Type B pancreatic cell (in vitro differentiated cells): Measurements from ENCODE around the gene ATP5F1D. TPM values are rescaled to one million over a fixed set of nuclear protein-coding genes. Genes with fewer than 3 reads are reported as not detected.

Source experiments
- DNase-seq: peaks from one replicate; pipeline ENCODE4 v3.0.0; 2021; ENCODE audit warnings: mixed read lengths; ENCODE audit not compliant: unreplicated experiment; ENCODE audit errors: extremely low spot score
- H3K27ac Mint-ChIP-seq: 2 replicates; pipeline ENCODE4 v1.8.0; 2021; ENCODE audit warnings: mild to moderate bottlenecking, mixed read lengths
- H3K27me3 Mint-ChIP-seq: 2 replicates; pipeline ENCODE4 v1.8.0; 2021; ENCODE audit warnings: mixed read lengths
- H3K36me3 Mint-ChIP-seq: 2 replicates; pipeline ENCODE4 v1.8.0; 2021; ENCODE audit warnings: mixed read lengths
- H3K4me1 Mint-ChIP-seq: one replicate; pipeline ENCODE4 v1.8.0; 2021; ENCODE audit warnings: mixed read lengths; ENCODE audit not compliant: unreplicated experiment
- H3K4me3 Mint-ChIP-seq: 2 replicates; pipeline ENCODE4 v1.8.0; 2021; ENCODE audit warnings: mild to moderate bottlenecking, mixed read lengths
- H3K9me3 Mint-ChIP-seq: 2 replicates; pipeline ENCODE4 v1.8.0; 2021; ENCODE audit warnings: mixed read lengths
- total RNA-seq: library from RNA; stranded (reverse); gene quantifications from 2 replicates; pipeline ENCODE4 v1.2.1, GENCODE V29; 2021; ENCODE audit warnings: low replicate concordance
- TF ChIP-seq, protein P1 (sequence below): fragments of 200-600 bp; sonication (generic); conservative IDR thresholded peaks from 2 replicates; pipeline ENCODE4 v1.5.0; 2021; ENCODE audit warnings: antibody characterized with exemption, mild to moderate bottlenecking

The ATP5F1D gene
- total RNA-seq, 1 donor from 2014 or later, result 165 TPM

DNA sequence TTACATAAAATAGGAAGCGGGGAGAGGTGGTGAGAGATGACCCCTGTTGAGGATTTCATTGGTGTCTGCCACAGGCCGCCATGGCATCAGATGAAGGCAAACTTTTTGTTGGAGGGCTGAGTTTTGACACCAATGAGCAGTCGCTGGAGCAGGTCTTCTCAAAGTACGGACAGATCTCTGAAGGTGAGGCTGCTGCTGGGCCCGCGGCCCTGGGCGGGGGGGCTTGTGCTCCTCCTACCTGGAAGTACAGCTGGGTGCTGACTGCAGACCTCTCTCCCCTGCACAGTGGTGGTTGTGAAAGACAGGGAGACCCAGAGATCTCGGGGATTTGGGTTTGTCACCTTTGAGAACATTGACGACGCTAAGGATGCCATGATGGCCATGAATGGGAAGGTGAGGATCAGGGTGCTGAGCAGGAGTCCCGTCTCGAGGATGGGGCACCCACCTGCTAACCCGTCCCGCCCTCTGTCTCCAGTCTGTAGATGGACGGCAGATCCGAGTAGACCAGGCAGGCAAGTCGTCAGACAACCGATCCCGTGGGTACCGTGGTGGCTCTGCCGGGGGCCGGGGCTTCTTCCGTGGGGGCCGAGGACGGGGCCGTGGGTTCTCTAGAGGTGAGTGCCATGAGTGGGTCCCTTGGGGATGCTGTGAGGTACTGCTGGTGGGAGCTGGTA lies 29.4 kb downstream of the ATP5F1D start:
- Mint-ChIP-seq H3K4me3 (peak overlapping the region; percentile 89), H3K27me3 (peaks cover 3% of the 10 kb centered on the region), H3K36me3 (peaks cover 17% of the 10 kb centered on the region), H3K27ac (peak overlapping the region; percentile 90), H3K4me1 (peaks cover 32% of the 10 kb centered on the region), H3K9me3 (no peaks in the 10 kb centered on the region)
- TF ChIP-seq, protein P1, sequence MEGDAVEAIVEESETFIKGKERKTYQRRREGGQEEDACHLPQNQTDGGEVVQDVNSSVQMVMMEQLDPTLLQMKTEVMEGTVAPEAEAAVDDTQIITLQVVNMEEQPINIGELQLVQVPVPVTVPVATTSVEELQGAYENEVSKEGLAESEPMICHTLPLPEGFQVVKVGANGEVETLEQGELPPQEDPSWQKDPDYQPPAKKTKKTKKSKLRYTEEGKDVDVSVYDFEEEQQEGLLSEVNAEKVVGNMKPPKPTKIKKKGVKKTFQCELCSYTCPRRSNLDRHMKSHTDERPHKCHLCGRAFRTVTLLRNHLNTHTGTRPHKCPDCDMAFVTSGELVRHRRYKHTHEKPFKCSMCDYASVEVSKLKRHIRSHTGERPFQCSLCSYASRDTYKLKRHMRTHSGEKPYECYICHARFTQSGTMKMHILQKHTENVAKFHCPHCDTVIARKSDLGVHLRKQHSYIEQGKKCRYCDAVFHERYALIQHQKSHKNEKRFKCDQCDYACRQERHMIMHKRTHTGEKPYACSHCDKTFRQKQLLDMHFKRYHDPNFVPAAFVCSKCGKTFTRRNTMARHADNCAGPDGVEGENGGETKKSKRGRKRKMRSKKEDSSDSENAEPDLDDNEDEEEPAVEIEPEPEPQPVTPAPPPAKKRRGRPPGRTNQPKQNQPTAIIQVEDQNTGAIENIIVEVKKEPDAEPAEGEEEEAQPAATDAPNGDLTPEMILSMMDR, result no peak
- no peak for DNase-seq

DNA sequence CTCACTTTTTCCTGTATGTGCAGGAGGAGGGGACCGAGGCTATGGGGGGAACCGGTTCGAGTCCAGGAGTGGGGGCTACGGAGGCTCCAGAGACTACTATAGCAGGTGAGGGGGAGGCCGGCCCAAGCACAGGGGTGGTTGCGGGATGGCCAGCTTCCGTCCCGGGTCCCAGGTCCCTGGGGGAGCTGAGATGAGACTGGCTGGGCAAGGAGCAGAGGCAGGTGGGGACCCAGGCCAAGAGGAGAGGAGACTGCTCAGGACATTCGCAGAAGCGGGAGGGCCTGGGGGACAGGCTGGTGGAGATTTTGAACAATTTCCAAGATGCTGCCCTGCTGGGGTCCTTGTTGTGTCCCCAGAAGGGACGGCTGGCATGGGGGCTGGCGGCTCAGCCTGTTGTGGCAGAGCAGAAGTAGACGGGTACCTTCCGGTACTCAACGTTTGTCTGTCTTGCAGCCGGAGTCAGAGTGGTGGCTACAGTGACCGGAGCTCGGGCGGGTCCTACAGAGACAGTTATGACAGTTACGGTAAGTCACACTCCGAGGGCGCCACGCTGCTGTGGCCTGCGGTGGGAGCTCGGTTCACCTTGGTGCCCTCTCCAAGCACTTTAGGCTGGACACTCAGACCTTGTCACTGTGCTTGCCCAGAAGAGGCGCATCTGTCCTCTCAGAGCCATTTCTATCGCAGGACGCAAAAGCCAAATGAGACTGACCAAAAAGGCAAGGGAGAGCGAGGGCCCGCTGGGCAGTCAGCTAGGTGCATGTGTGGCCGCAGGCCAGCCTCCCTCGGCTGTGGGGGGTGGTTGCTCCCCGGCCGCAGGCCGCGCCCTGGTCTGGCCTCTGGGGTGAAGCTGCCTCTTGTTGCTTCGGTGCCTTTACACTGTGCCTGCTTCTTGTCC lies 30.2 kb downstream of the ATP5F1D start:
- Mint-ChIP-seq H3K36me3 (peaks cover 17% of the 10 kb centered on the region), H3K9me3 (no peaks in the 10 kb centered on the region)

DNA sequence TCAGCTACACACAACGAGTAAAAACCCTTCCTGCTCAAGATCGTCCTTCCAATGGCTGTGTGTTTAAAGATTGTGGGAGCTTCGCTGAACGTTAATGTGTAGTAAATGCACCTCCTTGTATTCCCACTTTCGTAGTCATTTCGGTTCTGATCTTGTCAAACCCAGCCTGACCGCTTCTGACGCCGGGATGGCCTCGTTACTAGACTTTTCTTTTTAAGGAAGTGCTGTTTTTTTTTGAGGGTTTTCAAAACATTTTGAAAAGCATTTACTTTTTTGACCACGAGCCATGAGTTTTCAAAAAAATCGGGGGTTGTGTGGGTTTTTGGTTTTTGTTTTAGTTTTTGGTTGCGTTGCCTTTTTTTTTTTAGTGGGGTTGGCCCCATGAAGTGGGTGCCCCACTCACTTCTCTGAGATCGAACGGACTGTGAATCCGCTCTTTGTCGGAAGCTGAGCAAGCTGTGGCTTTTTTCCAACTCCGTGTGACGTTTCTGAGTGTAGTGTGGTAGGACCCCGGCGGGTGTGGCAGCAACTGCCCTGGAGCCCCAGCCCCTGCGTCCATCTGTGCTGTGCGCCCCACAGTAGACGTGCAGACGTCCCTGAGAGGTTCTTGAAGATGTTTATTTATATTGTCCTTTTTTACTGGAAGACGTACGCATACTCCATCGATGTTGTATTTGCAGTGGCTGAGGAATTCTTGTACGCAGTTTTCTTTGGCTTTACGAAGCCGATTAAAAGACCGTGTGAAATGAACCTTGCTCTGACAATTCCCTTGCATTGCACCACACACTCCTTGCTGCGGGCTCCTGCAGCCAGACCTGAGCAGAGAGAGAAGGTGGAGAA lies 31.1 kb downstream of the ATP5F1D start:
- no peak for DNase-seq
- Mint-ChIP-seq H3K4me3 (peak overlapping the region; percentile 76), H3K9me3 (no peaks in the 10 kb centered on the region), H3K36me3 (peaks cover 17% of the 10 kb centered on the region), H3K27me3 (no peaks in the 10 kb centered on the region), H3K27ac (peak overlapping the region; percentile 72), H3K4me1 (peaks cover 32% of the 10 kb centered on the region)
- TF ChIP-seq, protein P1, result no peak

More for the DNA sequence above, 30.2 kb downstream of the ATP5F1D start:
- Mint-ChIP-seq H3K27me3 (peaks cover 3% of the 10 kb centered on the region), H3K27ac (peak overlapping the region; percentile 90), H3K4me3 (peak overlapping the region; percentile 89), H3K4me1 (peaks cover 34% of the 10 kb centered on the region)
- TF ChIP-seq, protein P1, result no peak
- DNase-seq, result no peak

DNA sequence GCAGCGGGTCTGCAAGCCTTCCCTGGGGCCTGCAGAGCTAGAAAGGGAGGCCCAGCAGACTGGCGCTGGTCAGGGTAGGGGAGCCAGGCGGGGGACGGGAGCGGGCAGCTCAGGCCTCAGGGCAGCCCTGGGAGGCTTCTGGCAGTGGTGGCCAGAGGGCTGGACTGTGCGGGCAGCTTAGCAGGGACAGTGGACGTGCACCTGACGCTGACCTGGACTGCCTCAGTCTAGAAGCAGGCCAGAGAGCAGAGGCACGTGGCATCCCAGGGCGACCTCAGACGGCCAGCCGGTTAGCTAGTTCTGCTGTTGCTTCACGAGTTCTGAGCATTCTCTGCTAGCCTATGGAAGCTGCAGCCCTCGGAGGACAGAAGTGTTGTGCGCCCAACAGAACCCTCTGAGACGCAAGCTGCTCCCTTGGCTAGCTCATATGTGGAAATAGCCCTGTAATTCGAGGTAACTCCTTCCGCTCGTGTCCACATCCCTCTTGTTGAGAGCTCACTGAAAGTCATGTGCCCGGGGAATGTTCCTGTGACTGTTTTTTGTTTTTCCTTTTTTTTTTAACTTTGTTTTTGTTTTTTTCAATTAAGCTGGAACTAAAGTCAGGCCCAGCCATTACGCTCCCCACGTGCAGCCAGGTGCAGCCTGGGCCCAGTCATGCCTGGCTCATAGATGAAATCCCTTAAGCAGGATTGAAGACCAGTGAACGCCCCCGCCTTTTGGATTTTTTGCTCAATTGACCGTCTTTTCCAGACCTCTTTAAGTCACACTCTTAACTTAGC lies 31.9 kb downstream of the ATP5F1D start:
- Mint-ChIP-seq H3K27ac (peak overlapping the region; percentile 82), H3K4me3 (peak overlapping the region; percentile 76)

More for the DNA sequence above, 31.9 kb downstream of the ATP5F1D start:
- Mint-ChIP-seq H3K36me3 (peaks cover 17% of the 10 kb centered on the region), H3K27me3 (no peaks in the 10 kb centered on the region), H3K9me3 (no peaks in the 10 kb centered on the region), H3K4me1 (peaks cover 32% of the 10 kb centered on the region)
- TF ChIP-seq, protein P1, result no peak
- no peak for DNase-seq
